H9 (cell line): ENCODE data around the gene NDUFB4. TPM values are rescaled to one million over a fixed set of nuclear protein-coding genes. Genes with fewer than 3 reads are reported as not detected.

Experiments
- DNase-seq: peaks from one replicate; pipeline ENCODE4 v3.0.0-alpha.2; 2017
- H2AFZ ChIP-seq: one replicate; pipeline ENCODE4 v1.6.1; 2013; ENCODE audit warnings: mild to moderate bottlenecking, low read length, control low read depth, moderate library complexity
- H2AK5ac ChIP-seq: 2 replicates; pipeline ENCODE4 v1.6.1; 2013; ENCODE audit warnings: low read length, control low read depth, mixed read lengths; ENCODE audit not compliant: insufficient read length
- H2BK120ac ChIP-seq: one replicate; pipeline ENCODE4 v1.6.1; 2013; ENCODE audit warnings: low read depth, mild to moderate bottlenecking, low read length, control low read depth, inconsistent platforms; ENCODE audit not compliant: poor library complexity, severe bottlenecking
- H2BK12ac ChIP-seq: 2 replicates; pipeline ENCODE4 v1.6.1; 2013; ENCODE audit warnings: low read length, control low read depth, mixed read lengths, low read depth; ENCODE audit not compliant: insufficient read length
- H2BK15ac ChIP-seq: 2 replicates; pipeline ENCODE4 v1.6.1; 2013; ENCODE audit warnings: low read depth, low read length, control low read depth
- H2BK20ac ChIP-seq: one replicate; pipeline ENCODE4 v1.6.1; 2013; ENCODE audit warnings: low read depth, mild to moderate bottlenecking, low read length, control low read depth, inconsistent platforms; ENCODE audit not compliant: poor library complexity, severe bottlenecking
- H2BK5ac ChIP-seq: 2 replicates; pipeline ENCODE4 v1.6.1; 2013; ENCODE audit warnings: low read length, control low read depth, mixed read lengths; ENCODE audit not compliant: insufficient read length
- H3K14ac ChIP-seq: 2 replicates; pipeline ENCODE4 v1.6.1; 2013; ENCODE audit warnings: low read length, control low read depth; ENCODE audit not compliant: insufficient read depth
- H3K18ac ChIP-seq: 2 replicates; pipeline ENCODE4 v1.6.1; 2013; ENCODE audit warnings: low read depth, mild to moderate bottlenecking, mixed read lengths, low read length, control low read depth; ENCODE audit not compliant: insufficient read length
- H3K23ac ChIP-seq: 2 replicates; pipeline ENCODE4 v1.6.1; 2013; ENCODE audit warnings: low read length, control low read depth, mixed read lengths, low read depth; ENCODE audit not compliant: insufficient read length
- H3K23me2 ChIP-seq: 2 replicates; pipeline ENCODE4 v1.6.1; 2013; ENCODE audit warnings: low read depth, mild to moderate bottlenecking, mixed read lengths, low read length, control low read depth; ENCODE audit not compliant: insufficient read length, poor library complexity, severe bottlenecking
- H3K27ac ChIP-seq: 2 replicates; pipeline ENCODE4 v1.5.1; 2013; ENCODE audit warnings: low read length, control low read depth, mixed read lengths, low read depth; ENCODE audit not compliant: insufficient read length
- H3K27me3 ChIP-seq: 2 replicates; pipeline ENCODE4 v1.6.1; 2013; ENCODE audit warnings: low read length, control low read depth, inconsistent platforms; ENCODE audit not compliant: insufficient read depth
- H3K4ac ChIP-seq: 2 replicates; pipeline ENCODE4 v1.6.1; 2013; ENCODE audit warnings: low read depth, mild to moderate bottlenecking, control low read depth, inconsistent platforms, low read length, moderate library complexity
- H3K4me1 ChIP-seq: 2 replicates; pipeline ENCODE4 v1.6.1; 2013; ENCODE audit warnings: low read length, control low read depth, inconsistent platforms; ENCODE audit not compliant: insufficient read depth
- H3K4me2 ChIP-seq: 2 replicates; pipeline ENCODE4 v1.6.1; 2013; ENCODE audit warnings: low read length, control low read depth, mixed read lengths; ENCODE audit not compliant: insufficient read length, insufficient read depth
- H3K56ac ChIP-seq: 2 replicates; pipeline ENCODE4 v1.6.1; 2013; ENCODE audit warnings: low read depth, mild to moderate bottlenecking, mixed read lengths, low read length, control low read depth; ENCODE audit not compliant: insufficient read length
- H3K79me1 ChIP-seq: 2 replicates; pipeline ENCODE4 v1.6.1; 2013; ENCODE audit warnings: low read depth, mild to moderate bottlenecking, moderate library complexity, low read length, control low read depth, inconsistent platforms; ENCODE audit not compliant: insufficient read depth, poor library complexity, severe bottlenecking
- H3K79me2 ChIP-seq: 2 replicates; pipeline ENCODE4 v1.6.1; 2013; ENCODE audit warnings: low read length, control low read depth, inconsistent platforms; ENCODE audit not compliant: insufficient read depth
- H3K9ac ChIP-seq: 2 replicates; pipeline ENCODE4 v1.6.1; 2013; ENCODE audit warnings: low read length, control low read depth, mixed read lengths; ENCODE audit not compliant: insufficient read length; ENCODE audit errors: extremely low read depth
- H3K9me3 ChIP-seq: one replicate; pipeline ENCODE4 v1.6.1; 2013; ENCODE audit warnings: low read depth, low read length, inconsistent platforms; ENCODE audit not compliant: control insufficient read depth
- H3T11ph ChIP-seq: one replicate; pipeline ENCODE4 v1.6.1; 2013; ENCODE audit warnings: mild to moderate bottlenecking, low read length, control low read depth, inconsistent platforms
- H4K20me1 ChIP-seq: one replicate; pipeline ENCODE4 v1.6.1; 2013; ENCODE audit not compliant: control insufficient read depth, insufficient read length, insufficient read depth
- H4K5ac ChIP-seq: 2 replicates; pipeline ENCODE4 v1.6.1; 2013; ENCODE audit warnings: low read depth, mild to moderate bottlenecking, mixed read lengths, low read length, control low read depth; ENCODE audit not compliant: insufficient read length
- H4K8ac ChIP-seq: replicated peaks from 2 replicates; pipeline ENCODE4 v1.6.1; 2013; ENCODE audit warnings: low read length, control low read depth, mixed read lengths, low read depth; ENCODE audit not compliant: insufficient read length
- H4K91ac ChIP-seq: 2 replicates; pipeline ENCODE4 v1.6.1; 2013; ENCODE audit warnings: low read depth, mild to moderate bottlenecking, moderate library complexity, mixed read lengths, low read length, control low read depth; ENCODE audit not compliant: insufficient read length
- H3K27ac Mint-ChIP-seq, 3 experiments: 2 replicates in 2 of 3; 3 replicates in 1 of 3; pipeline ENCODE4 v1.8.0; 2020 to 2021; ENCODE audit warnings: mixed read lengths in 3 of 3, mild to moderate bottlenecking in 1 of 3, moderate library complexity in 1 of 3
- H3K27me3 Mint-ChIP-seq: 2 replicates; pipeline ENCODE4 v1.8.0; 2021; ENCODE audit warnings: low read depth, mild to moderate bottlenecking, moderate library complexity, mixed read lengths
- H3K36me3 Mint-ChIP-seq, 3 experiments: 2 replicates in 2 of 3; 3 replicates in 1 of 3; pipeline ENCODE4 v1.8.0; 2020 to 2021; ENCODE audit warnings: low read depth in 3 of 3, mixed read lengths in 3 of 3; ENCODE audit not compliant: insufficient read depth in 1 of 3
- H3K4me1 Mint-ChIP-seq, 2 experiments: 2 replicates each; pipeline ENCODE4 v1.8.0; 2020; ENCODE audit warnings: mixed read lengths in 2 of 2
- H3K4me3 Mint-ChIP-seq, 2 experiments: 2 replicates in 1 of 2; 3 replicates in 1 of 2; pipeline ENCODE4 v1.8.0; 2020 to 2021; ENCODE audit warnings: mild to moderate bottlenecking in 2 of 2, mixed read lengths in 2 of 2, moderate library complexity in 1 of 2
- H3K9me3 Mint-ChIP-seq, 2 experiments: 2 replicates in 1 of 2; 3 replicates in 1 of 2; pipeline ENCODE4 v1.8.0; 2020; ENCODE audit warnings: mild to moderate bottlenecking in 2 of 2, mixed read lengths in 2 of 2, moderate library complexity in 1 of 2
- WGBS: extraction: QIAGEN DNeasy Blood & Tissue Kit; methylation state at CpG from one replicate; pipeline ENCODE4 v1.1.7; 2013; ENCODE audit warnings: missing lambda C conversion rate, low lambda C conversion rate, mixed read lengths; ENCODE audit not compliant: insufficient read length; ENCODE audit errors: extremely low coverage; 5-methylcytosine and 5-hydroxymethylcytosine counted together
- total RNA-seq: library from RNA; stranded (reverse); gene quantifications from 2 replicates; pipeline ENCODE4 v1.2.1, GENCODE V29; 2021
- TF ChIP-seq, protein P1 (sequence below): fragments of 200-600 bp; sonication (generic); conservative IDR thresholded peaks from 3 replicates; pipeline ENCODE4 v1.8.0; 2021; ENCODE audit warnings: antibody characterized with exemption, mild to moderate bottlenecking

The NDUFB4 gene
- total RNA-seq, 1 experiment from 2014 or later = 217 TPM

GRCh38 chr3:120634539-120634938 is 38.4 kb downstream of the NDUFB4 start:
- Histone ChIP-seq H2AK5ac (no peak overlapping the region), H2BK120ac (no peak overlapping the region), H4K20me1 (no peaks in the 10 kb centered on the region), H4K5ac (no peak overlapping the region), H3K27me3 (no peaks in the 10 kb centered on the region), H3K79me1 (no peaks in the 10 kb centered on the region), H3K23me2 (no peaks in the 10 kb centered on the region), H2BK12ac (no peak overlapping the region), H3K9me3 (no peaks in the 10 kb centered on the region), H2BK15ac (no peak overlapping the region), H3K4me1 (no peaks in the 10 kb centered on the region), H2BK20ac (no peak overlapping the region), H3K4ac (no peak overlapping the region), H3K9ac (no peak overlapping the region), H3K4me2 (no peak overlapping the region), H3K23ac (no peak overlapping the region), H4K91ac (no peak overlapping the region), H2AFZ (no peak overlapping the region), H3K56ac (no peak overlapping the region), H2BK5ac (no peak overlapping the region), H4K8ac (no peak overlapping the region), H3T11ph (no peak overlapping the region), H3K18ac (no peak overlapping the region), H3K79me2 (no peaks in the 10 kb centered on the region), H3K14ac (no peak overlapping the region), H3K27ac (no peak overlapping the region)
- H3K9me3 Mint-ChIP-seq = peaks cover 13 to 16% of the 10 kb centered on the region in 2 experiments
- H3K27ac Mint-ChIP-seq = peak overlapping the region in 1 of 3 experiments; percentile 67; a peak in 1 of 7 replicates
- TF ChIP-seq, protein P1, sequence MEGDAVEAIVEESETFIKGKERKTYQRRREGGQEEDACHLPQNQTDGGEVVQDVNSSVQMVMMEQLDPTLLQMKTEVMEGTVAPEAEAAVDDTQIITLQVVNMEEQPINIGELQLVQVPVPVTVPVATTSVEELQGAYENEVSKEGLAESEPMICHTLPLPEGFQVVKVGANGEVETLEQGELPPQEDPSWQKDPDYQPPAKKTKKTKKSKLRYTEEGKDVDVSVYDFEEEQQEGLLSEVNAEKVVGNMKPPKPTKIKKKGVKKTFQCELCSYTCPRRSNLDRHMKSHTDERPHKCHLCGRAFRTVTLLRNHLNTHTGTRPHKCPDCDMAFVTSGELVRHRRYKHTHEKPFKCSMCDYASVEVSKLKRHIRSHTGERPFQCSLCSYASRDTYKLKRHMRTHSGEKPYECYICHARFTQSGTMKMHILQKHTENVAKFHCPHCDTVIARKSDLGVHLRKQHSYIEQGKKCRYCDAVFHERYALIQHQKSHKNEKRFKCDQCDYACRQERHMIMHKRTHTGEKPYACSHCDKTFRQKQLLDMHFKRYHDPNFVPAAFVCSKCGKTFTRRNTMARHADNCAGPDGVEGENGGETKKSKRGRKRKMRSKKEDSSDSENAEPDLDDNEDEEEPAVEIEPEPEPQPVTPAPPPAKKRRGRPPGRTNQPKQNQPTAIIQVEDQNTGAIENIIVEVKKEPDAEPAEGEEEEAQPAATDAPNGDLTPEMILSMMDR = no peak
- no peak overlapping the region for H3K4me3 Mint-ChIP-seq
- peaks cover 8 to 10% of the 10 kb centered on the region in 2 experiments for H3K4me1 Mint-ChIP-seq
- H3K27me3 Mint-ChIP-seq = no peaks in the 10 kb centered on the region
- peaks cover 5 to 23% (median 5%) of the 10 kb centered on the region in 3 experiments for H3K36me3 Mint-ChIP-seq
- WGBS = no CpG with 5 or more reads among the region's 1 CpG
- no peak for DNase-seq
